Tibial nerve (tissue), 4 donors: Measurements from ENCODE around the gene ITGA1. TPM values are rescaled to one million over a fixed set of nuclear protein-coding genes. Genes with fewer than 3 reads are reported as not detected.

Experiments
- DNase-seq, 2 donors: peaks; one replicate each; pipeline ENCODE4 v3.0.0-alpha.2; 2019; ENCODE audit warnings: low spot score in 2 of 2
- H3K27ac ChIP-seq, 4 donors: fragments of 200-600 bp; sonication (generic) in 3 of 4; one replicate each; pipeline ENCODE4 v1.5.1; 2017 to 2019; ENCODE audit warnings: mild to moderate bottlenecking in 1 of 4
- H3K27me3 ChIP-seq, 2 donors: fragments of 200-600 bp; sonication (generic) in 1 of 2; one replicate each; pipeline versions ENCODE4 v1.5.1 to v1.6.0; 2017 to 2019
- H3K36me3 ChIP-seq, 3 donors: fragments of 200-600 bp; sonication (generic); one replicate each; pipeline ENCODE4 v1.5.1; 2018 to 2019
- H3K4me1 ChIP-seq, 4 donors: fragments of 200-600 bp; sonication (generic) in 3 of 4; one replicate each; pipeline ENCODE4 v1.5.1; 2017 to 2019
- H3K4me3 ChIP-seq, 4 donors: fragments of 200-600 bp; sonication (generic) in 3 of 4; one replicate each; pipeline ENCODE4 v1.5.1; 2017 to 2019; ENCODE audit warnings: mild to moderate bottlenecking in 1 of 4, moderate library complexity in 1 of 4
- H3K9me3 ChIP-seq, 4 donors: fragments of 200-600 bp; sonication (generic) in 3 of 4; one replicate each; pipeline ENCODE4 v1.5.1; 2017 to 2019
- CTCF ChIP-seq, 5 experiments: fragments of 200-600 bp in 3 of 5; fragments of 450-650 bp in 2 of 5; sonication (generic) in 3 of 5; IDR thresholded peaks; one replicate each; pipeline ENCODE4 v1.5.1; 2016 to 2019; ENCODE audit warnings: antibody characterized with exemption in 5 of 5, mild to moderate bottlenecking in 3 of 5, moderate library complexity in 2 of 5
- EP300 ChIP-seq, 2 donors: sonication (generic); formaldehyde crosslinking; IDR thresholded peaks; one replicate each; pipeline ENCODE4 v1.6.1; 2017; ENCODE audit warnings: antibody characterized with exemption in 2 of 2, mild to moderate bottlenecking in 1 of 2
- POLR2A ChIP-seq, 2 donors: fragments of 450-650 bp; IDR thresholded peaks; one replicate each; pipeline ENCODE4 v1.6.1; 2017; ENCODE audit warnings: antibody characterized with exemption in 2 of 2, mild to moderate bottlenecking in 2 of 2, moderate library complexity in 2 of 2
- WGBS, 2 donors: methylation state at CpG; one replicate each; pipeline ENCODE4 v1.1.5; 2018; 5-methylcytosine and 5-hydroxymethylcytosine counted together
- total RNA-seq, 4 donors: library from RNA; depleted of rRNA; stranded (reverse); fragments of >200 nt; gene quantifications; one replicate each; pipeline ENCODE4 v1.1.0, GENCODE V29; 2016

The ITGA1 gene
- total RNA-seq, 4 donors from 2014 or later, result 26.8 to 62.5 (median 27.7) TPM

DNA sequence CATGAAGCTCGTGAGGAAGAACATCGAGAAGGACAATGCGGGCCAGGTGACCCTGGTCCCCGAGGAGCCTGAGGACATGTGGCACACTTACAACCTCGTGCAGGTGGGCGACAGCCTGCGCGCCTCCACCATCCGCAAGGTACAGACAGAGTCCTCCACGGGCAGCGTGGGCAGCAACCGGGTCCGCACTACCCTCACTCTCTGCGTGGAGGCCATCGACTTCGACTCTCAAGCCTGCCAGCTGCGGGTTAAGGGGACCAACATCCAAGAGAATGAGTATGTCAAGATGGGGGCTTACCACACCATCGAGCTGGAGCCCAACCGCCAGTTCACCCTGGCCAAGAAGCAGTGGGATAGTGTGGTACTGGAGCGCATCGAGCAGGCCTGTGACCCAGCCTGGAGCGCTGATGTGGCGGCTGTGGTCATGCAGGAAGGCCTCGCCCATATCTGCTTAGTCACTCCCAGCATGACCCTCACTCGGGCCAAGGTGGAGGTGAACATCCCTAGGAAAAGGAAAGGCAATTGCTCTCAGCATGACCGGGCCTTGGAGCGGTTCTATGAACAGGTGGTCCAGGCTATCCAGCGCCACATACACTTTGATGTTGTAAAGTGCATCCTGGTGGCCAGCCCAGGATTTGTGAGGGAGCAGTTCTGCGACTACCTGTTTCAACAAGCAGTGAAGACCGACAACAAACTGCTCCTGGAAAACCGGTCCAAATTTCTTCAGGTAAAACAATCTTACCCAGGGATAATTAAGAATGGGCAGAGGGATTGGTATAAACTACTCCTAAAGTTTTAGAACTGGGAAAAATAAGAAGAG, 12.9 kb downstream of the ITGA1 start:
- Histone ChIP-seq H3K4me3 (peak overlapping the region; percentile 47 to 86 (median 74)), H3K27me3 (no peaks in the 10 kb centered on the region), H3K4me1 (peaks cover 0 to 80% (median 31%) of the 10 kb centered on the region in 4 donors), H3K9me3 (no peaks in the 10 kb centered on the region), H3K27ac (peak overlapping the region; percentile 87 to 98 (median 92)), H3K36me3 (peaks cover 0 to 10% (median 0%) of the 10 kb centered on the region in 3 donors)
- 2 to 3% methylated on average over 26 to 27 of the region's 31 CpGs for WGBS, 2 donors
- peak; percentile 21 to 50 for DNase-seq
- TF ChIP-seq POLR2A (IDR thresholded peaks at IDR 0.05) (no peak), EP300 (IDR thresholded peaks at IDR 0.05) (no peak), CTCF (IDR thresholded peaks at IDR 0.05) (peak in 1 of 5 experiments; percentile 10)

GRCh38 chr5:52801329-52801728, 13.6 kb downstream of the ITGA1 start:
- WGBS, 2 donors, result 11 to 21% methylated on average over 8 of the region's 8 CpGs
- peaks cover 0 to 10% (median 0%) of the 10 kb centered on the region in 3 donors for H3K36me3 ChIP-seq
- no peaks in the 10 kb centered on the region for H3K9me3 ChIP-seq
- no peak for TF ChIP-seq CTCF (IDR thresholded peaks at IDR 0.05)
- TF ChIP-seq EP300 (IDR thresholded peaks at IDR 0.05), result no peak
- TF ChIP-seq POLR2A (IDR thresholded peaks at IDR 0.05), result no peak
- peak overlapping the region; percentile 87 to 98 (median 92) for H3K27ac ChIP-seq
- no peaks in the 10 kb centered on the region for H3K27me3 ChIP-seq
- peaks cover 0 to 75% (median 31%) of the 10 kb centered on the region in 4 donors for H3K4me1 ChIP-seq
- peak overlapping the region; percentile 47 to 86 (median 74) for H3K4me3 ChIP-seq
- DNase-seq, result no peak

DNA sequence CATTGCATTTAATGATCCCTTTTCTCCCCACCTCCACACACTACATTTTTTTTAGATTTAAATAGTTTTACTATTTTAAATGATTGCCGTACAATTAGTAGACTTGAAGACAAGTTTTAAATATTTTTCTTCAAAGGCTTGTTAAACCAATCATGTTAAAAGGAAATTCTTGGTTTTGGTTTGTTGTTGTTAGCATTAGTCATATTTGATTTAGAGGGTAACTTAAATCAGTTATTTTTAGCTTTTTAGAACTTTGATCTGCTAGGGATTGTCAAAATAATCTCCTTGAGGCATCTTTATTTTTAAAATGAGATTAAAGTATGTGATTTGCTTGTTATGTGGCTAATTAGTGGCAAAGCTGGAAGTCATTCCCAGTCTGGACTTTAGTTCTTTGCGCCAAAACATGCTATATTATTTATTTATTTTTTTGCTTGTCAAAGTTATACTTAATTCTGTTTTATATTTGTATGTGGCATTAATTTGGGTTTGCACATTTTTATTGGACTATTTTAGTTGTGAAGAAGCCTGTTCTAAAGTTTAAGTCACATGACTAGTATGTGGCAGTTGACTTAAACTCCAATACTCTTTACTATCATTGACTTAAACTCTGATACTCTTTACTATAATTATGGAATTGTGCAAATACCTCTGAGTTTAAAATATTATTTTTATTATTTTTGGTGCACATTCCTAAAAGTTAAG, 14.7 kb downstream of the ITGA1 start:
- TF ChIP-seq POLR2A (IDR thresholded peaks at IDR 0.05) (no peak), EP300 (IDR thresholded peaks at IDR 0.05) (no peak), CTCF (IDR thresholded peaks at IDR 0.05) (no peak)

GRCh38 chr5:52802974-52803336, 15.2 kb downstream of the ITGA1 start:
- 51 to 57% methylated on average over 6 of the region's 6 CpGs for WGBS, 2 donors
- Histone ChIP-seq H3K27ac (peak overlapping the region in 2 of 4 donors; percentile 95 to 98), H3K9me3 (no peaks in the 10 kb centered on the region), H3K27me3 (no peaks in the 10 kb centered on the region), H3K4me1 (peaks cover 0 to 74% (median 33%) of the 10 kb centered on the region in 4 donors), H3K4me3 (peak overlapping the region in 1 of 4 donors; percentile 73), H3K36me3 (peaks cover 0 to 10% (median 0%) of the 10 kb centered on the region in 3 donors)
- no peak for DNase-seq
- TF ChIP-seq CTCF (IDR thresholded peaks at IDR 0.05), result no peak
- TF ChIP-seq POLR2A (IDR thresholded peaks at IDR 0.05), result no peak
- TF ChIP-seq EP300 (IDR thresholded peaks at IDR 0.05), result no peak

More for the DNA sequence above, 14.7 kb downstream of the ITGA1 start:
- Histone ChIP-seq H3K4me3 (peak overlapping the region in 2 of 4 donors; percentile 2 to 73), H3K36me3 (peaks cover 0 to 10% (median 0%) of the 10 kb centered on the region in 3 donors), H3K27ac (peak overlapping the region in 2 of 4 donors; percentile 95 to 98), H3K9me3 (no peaks in the 10 kb centered on the region), H3K4me1 (peaks cover 0 to 74% (median 34%) of the 10 kb centered on the region in 4 donors), H3K27me3 (no peaks in the 10 kb centered on the region)
- DNase-seq, result no peak
- WGBS, 2 donors, result 55 to 62% methylated on average over 2 of the region's 2 CpGs
